HG03469 (cell line): ENCODE data around the gene JADE1.

Experiments used
- ATAC-seq: cut with Tn5 transposase; IDR thresholded peaks from one replicate; pipeline ENCODE4 v1.9.1; 2021; ENCODE audit warnings: mild to moderate bottlenecking, moderate library complexity, moderate number of reproducible peaks; ENCODE audit not compliant: unreplicated experiment

JADE1 gene

DNA sequence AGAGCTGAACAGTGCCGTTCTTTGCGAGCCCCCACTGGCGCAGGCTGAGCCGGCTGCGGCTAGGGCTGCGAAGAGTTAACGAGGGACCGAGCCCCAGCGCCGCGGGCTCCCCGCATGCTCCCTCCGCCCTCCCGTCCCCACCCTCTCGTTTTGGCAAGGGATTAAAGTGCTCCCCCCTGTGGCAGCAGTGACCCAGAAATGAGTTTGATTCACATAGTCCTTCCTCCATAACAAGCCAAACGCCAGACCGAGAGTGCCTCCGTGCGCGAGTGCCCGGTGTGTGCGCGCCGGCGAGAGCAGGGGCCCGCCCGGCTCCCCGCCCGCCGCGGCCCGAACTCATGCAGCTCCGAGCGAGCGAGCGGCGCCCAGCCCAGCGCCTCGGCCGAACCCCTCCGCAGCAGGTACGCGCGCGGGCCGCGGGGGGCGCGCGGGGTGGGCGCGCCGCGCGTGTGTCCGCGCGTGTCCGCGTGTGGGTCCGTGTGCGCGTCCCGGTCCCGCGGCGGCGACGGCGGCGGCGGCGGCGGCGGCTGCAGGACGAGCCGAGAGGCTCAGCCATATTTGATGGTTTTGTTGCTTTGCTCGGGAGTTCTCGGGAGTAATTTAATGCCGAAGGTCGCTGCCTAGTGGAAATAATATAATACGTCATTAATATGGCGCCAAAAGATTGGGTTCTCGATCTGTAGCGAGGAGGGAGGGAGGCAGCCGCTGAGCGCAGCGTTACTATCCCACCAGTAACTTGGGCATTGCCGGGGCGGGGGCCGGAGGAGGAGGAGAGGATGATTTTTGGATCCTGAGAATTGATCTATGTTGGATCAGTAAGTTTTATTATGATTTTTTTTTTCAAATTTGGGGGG, at the start of gene JADE1:
Gene JADE1, plus strand, starts transcription at position 224 of the 854 bp plus-strand sequence. CDS start 22,059 bp downstream, outside the sequence.
- peak; percentile 41 for ATAC-seq

DNA sequence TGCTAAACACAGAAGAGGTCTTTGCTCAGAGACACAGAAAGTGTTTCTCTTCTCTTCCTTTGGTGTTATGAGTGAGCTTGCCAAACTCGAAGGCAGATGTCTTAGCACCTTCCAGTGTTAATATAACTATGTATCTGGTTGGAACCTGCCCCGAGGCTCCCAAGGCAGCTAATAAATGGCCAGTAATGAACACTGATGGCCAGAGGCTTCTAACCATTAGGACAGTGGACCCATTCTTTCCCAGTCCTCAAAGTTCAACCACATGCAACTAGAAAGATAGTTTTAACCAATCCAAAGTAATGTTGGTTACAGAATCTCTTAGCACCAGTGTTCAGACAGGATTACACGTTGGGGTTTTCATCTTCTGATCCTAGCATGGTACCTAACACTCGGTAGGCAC, 42.7 kb upstream of the JADE1 start:
- ATAC-seq, result no peak

DNA sequence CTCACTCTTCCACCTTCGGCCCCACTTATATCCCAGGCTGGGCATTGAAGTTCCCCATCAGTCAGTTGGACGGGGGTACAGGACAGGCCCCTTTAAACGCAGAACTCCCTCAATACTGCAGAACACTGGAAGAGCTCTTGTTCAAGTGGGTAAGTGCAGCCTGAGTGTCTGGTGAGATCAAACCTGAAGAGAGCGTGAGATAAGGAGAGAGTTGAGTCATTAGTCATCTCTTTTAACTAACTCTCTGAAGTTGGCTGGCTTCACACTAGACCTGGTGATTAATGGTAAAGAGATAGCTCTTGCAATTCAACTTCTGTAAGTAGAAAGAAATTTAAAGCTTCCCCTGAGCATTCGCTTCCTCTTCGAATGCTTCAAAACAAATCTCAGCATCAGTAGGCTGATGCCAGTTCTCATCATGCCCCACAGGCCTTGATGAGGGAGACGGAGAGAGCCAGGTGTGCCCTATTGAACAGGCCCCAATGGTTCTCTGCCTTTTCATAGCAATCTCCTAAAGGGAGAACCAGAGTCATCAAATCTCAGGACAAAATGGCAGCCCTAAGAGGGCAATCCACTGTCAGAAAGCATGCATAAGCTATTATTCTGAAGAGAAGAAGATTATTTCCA, 41.0 kb upstream of the JADE1 start:
- no peak for ATAC-seq

DNA sequence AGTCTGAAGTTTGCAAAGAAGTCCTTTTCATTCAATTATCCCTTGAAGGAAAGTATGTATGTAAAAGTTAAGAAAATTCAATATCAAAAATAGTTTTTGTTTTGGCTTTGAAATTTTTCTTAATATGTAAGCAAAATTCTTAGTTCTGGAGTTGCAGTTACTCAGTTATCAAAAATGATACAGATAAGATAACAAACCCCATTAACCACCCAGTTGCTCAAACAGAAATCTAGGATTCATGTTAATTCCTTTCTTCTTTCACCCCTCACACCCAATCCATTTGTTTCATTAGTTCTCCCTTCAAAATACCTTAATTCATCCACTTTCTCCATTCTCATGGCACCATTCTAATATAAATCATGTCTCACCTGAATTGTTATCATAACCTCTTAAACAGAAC, 40.5 kb upstream of the JADE1 start:
- ATAC-seq, result no peak

DNA sequence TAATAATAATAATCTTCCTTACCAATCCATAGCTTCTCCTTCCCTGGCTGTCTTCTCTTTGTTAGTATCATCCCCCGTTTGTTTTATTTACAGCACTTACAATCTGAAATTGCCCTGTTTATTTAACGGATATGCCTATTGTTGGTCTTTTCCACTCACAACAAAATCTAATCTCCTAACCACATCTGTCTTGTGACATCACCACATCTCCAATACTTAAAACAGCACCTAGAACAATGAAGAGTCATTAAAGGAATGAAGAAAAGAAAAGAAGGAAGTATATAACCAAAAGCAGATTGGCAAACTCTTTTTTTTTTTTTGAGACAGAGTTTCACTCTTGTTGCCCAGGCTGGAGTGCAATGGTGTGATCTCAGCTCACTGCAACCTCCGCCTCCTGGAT, 38.7 kb upstream of the JADE1 start:
- ATAC-seq, result no peak

DNA sequence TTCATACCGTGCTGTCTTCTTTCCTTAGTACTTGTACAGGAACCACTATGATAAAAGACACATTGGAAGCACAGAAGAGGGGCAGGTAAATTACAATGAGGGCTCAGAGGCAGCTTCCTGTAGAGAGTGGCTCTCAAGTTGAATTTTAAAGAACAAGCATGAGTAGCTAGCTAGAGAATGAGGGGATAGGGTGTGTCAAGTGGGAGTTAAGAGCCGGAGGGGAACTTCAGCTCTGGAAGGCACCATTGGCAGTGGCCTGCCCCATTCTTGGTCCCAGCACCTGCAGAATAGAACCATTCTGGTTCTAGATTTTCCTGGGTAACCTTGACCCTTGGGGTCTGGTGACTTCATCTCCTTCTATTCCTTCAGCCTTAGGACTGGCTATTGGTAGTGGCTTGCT, 34.0 kb upstream of the JADE1 start:
- ATAC-seq, result no peak

DNA sequence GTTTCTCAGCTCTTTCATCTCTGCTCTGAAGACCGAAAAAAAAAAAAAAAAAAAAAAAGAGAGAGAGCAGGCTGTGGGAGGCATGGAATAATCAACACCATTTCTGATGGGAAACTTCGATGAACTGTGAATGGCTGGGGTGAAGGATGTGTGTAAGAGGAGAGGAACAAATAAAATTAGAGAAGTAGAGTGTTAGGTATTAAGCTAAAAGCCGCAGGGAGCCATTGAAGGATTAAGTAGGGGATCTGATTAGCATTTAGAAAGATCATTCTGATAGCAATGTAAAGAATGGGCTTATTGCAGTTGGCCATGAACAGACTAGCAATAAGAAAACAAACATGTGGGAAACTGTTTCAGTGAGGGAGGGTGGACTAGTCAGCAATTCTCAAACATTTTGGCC, 33.6 kb upstream of the JADE1 start:
- ATAC-seq, result no peak

DNA sequence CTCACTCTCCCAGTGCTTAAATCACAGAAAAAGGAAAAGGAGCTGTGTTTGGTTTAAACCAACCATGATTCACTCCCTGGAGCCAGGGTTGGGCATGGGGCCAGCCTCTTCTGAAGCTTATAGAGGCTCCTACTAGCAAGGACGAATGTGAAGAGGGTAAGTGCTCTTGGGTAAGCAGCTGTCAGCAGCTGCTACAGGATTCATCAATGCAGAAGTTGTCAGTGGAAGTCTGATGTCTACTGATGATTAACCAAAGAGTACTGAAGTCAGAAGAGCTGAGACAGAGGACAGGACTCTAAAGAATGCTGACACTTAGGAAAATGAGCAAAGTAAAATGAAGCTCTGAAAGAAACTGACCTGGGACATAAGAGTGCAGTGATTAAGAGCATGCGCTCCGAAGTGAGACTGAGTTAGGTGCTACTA, 32.7 kb upstream of the JADE1 start:
- no peak for ATAC-seq

DNA sequence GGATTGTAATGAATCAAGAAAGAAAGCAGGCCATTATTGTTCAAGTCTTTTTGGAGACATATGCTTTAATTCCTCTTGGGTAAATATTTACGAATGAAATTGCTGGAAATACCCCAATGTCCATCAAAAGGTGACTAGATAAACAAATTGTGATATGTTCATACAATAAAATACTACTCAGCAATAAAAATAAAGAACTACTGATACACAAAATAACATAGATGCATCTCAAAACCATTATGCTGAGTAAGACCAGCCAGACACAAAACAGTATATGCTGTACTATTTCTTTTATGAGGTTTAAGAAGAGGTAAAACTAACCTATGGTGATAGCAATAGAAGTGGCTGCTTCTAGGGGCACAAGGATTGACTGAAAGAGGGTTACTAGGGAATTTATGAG, 28.8 kb upstream of the JADE1 start:
- no peak for ATAC-seq

DNA sequence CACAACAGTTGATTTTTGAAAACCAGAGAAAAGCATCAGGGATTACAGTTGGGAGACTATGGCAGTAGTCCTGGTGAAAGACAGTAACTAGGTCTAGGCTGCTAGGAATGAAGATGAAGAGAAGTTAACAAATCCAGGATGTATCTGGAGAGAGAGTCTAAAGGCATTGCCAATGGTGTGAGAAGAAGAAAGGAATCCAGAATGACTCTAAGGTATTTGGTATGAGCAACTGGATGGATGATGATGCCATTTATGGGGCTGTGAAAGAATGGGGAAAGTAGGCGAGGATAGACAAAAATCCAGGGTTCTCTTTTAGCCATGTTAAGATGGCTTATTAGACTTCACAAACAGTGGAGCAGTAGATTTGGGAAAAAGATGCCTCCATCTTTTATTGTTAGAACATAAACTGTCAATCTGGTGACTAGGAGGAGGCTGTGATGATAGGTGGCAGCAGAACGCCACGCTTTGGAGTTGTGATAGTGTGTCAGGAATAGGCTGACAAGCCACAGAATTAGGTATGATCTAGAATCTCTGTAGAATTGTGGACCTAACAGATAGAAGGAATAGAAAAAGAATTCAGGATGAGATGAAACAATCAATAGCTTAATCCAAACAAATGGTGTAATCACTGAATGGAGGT, 27.3 kb upstream of the JADE1 start:
- no peak for ATAC-seq

DNA sequence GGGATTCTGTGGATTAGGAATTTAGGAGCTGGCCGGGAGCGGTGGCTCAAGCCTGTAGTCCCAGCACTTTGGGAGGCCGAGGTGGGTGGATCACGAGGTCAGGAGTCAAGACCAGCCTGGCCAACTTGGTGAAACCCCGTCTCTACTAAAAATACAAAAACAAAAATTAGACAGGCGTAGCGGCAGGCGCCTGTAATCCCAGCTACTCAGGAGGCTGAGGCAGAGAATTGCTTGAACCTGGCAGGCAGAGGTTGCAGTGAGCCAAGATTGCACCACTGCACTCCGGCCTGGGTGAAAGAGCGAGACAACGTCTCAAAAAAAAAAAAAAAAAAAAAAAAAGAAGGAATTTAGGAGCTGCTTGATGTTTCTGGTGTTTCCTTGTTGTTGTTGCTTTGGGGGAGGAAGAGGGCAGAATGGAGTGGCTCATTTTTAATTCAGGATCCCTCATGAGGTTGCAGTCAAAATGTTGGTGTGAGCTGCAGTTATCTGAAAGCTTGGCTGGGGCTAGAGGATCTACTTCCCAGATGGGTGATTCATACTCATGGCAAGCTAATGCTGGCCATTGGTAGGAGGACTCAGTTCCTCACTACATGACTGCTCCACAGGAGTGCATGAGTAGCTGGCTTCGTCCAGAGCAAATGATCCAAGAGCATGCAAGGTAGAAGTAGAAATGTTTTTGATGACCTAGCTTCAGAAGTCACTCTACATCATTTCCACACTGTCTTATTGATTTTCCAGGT, 26.5 kb upstream of the JADE1 start:
- no peak for ATAC-seq

DNA sequence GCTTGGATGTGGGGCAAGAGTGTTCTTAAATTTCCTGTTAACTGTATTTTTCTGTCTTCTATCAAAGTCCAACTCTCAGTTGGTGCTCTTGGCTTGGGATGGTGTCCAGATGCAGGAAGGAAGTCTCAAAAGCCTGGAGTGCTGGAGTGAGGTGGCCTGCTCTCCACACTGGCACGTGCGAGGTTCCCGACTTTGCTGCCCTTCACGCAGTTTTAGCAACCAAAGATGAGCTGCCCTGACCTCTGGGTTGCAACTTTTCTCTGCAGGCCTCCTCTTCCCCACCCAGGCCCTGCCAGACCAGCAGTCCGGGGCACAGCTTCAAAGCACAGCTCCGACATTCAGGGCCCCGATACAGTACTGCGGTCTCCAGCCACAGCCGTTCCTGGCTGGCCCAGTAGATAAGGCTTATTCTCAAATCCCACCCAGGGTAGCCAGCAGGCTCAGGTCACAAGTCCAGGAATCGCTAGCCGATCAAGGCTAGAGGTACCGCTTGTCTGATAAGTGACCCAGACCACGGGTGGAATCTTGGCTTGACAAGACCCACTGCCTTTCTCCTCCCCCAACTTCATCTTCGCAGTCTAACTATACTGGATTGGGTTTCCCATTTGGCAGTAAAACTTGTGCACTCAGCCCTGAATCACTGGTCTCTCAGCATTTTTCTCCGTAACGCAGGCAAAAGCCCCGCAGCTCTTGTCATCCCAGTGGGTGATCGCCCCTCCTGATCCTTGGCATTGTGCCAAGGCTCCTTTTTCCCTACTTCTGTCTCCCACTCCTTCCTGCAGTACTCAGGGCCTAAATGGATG, 21.8 kb upstream of the JADE1 start:
- ATAC-seq, result no peak

DNA sequence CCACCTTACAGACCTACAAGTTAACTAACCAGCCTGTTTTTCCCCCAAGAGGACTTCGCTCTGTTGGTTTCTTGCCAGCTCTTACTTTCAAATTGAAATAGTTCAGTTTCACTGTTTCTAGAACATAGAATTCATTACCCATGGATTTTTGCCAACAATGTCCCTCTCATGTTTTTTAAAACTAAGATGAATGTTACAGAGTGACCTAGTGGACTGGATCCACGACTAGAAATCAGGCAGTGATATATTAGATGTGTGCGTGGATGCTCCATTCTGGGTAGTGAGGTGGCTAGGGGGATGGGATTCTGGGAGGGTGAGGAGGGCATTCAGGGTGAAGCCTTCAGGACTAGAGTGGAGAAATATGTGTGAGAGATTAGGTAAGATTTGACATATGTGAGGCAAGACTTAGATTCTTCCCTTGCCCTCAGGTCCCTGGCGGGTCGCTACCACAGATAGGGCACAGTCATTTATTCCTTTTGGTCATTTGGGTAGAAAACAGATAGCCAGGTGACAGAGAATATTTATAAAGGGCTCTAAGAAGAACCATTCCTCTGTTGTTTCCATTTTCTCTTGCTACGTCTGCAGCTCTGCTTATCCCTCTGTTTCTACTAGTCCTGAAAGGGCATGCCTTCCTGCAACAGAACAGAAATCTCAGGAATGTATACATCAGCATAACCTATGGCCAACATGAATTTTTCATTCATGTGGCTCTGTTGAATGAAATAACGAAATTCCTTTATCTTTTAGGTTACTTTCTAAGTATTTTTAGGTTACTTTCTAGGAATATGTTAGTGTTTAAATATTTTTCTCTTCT, 15.4 kb upstream of the JADE1 start:
- no peak for ATAC-seq

DNA sequence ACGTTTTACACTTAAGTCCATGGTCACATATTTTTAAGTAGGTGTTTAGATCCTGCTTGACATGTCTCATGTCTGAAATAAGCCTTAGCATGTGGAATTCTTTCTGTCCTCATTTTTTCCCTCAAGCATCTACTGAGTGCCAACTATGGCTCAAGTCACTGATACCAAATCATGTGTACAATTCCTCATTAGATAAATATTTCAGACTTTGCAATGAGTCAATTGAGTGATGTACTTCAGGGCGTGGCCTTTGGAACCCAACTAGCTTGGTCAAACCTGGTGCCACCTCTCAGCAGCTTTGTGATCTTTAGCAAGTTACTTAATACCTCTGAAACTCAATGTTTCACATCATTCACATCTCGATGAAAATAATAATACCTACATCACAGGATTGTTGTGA, 12.6 kb upstream of the JADE1 start:
- no peak for ATAC-seq

DNA sequence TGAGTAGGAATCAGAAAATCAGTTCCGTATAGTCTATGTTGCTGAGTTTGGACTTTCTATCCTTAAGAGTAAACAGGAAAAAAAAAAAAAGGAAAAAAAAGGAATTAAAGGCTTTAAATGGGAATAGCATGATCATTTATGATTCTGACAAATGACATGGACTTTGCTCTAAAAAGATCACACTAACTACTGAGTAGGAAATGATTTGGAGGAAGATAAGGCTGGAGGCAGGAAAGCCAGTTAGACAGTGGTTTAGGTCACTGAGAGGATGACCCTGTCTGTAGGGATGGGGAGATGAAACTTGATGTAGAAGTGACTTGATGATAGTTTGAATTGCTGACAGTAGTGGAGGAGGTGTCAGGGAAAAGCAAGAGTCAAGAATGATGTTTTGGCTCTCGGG, 9.2 kb upstream of the JADE1 start:
- ATAC-seq, result no peak

DNA sequence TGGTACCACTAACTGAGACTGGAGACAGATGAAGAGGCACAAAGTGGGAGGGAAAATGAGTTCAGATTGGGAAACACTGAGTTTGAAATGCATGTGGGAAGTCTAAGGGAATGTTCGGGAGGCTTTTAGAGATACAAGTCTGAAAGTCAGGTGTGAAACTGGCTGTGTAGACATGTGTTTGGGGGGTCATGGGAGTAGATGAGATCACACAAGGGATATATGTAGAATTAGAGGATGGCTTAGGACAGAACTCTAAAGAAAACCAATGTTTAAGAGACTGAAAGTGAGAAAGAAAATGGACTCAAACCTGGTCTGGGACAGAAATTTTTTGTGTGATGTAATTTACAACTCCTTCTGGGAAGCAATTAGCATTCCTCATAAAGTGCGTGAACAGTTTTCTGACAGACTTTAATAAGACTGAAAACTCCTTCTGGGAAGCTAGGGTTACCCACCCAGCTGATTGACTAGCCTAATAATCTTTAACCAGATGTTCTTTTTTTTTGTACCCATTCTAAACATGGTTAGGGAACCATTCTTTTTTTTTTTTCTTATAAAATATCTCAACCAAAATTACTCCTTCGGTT, 8.7 kb upstream of the JADE1 start:
- ATAC-seq, result no peak

DNA sequence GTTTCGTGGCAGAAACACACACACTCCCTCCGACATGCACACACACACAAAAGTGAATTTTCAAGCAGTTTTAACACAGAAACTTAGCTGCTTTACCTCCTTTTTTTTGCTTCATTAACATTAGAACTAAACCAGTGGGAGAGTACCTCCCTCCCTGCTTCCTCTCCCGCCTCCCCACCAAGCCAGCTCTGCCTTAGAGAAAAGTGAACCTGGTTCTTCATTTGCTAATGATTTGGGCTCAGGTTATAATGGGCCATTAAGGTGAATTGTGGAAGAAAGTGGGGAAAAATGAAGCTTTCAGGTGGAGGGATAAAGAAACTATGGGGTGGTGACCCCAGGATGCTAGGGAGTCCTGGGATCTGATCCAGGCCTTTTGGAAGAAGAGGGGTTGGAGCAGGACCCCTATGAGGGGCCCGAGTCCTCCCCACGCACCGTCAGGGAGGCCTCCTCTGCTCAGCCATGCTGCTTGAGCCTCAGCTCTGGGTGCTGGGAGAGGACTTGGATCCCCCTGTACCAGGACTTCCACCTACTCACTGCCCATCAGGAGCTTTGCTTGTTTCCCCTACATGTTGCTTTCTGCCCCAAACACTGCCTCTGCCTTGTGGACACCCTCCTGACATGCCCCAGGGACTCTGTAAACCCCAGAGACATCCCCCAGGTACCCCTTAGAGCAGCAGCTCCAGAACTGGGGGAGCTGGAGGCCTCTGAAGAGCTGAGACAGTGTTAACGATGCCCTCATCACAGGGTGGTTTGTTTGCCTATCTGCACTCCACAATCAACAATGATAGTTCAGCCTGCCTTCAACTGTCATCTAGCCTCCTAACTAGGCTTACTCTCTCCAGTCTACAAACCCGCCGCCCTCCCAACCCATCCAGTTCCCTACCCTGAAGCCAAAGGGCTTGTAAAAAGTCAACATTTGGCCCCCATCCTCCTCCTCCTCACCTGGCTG, 6.5 kb upstream of the JADE1 start:
- no peak for ATAC-seq

DNA sequence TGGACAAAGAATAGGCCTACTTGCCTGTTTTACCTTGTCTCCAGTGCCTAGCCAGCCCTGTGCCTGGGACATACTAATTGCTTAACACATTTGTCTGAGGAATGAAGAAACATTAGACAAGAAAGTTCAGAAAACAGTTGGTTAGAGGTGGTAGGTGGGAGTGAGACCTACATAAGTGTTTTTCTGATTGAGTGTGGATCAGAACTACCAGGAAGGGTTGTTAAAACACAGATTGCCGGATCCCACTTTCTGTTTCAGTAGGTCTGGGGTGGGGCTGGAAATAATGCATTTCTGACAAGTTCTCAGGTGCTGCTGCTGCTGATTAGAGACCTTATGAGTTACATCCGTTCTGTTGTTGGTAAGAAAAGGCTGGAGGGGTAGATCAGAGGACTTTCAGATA, 5.7 kb upstream of the JADE1 start:
- no peak for ATAC-seq
